Stomach (tissue), 4 donors: ENCODE data around the gene SYNPO2.

ENCODE experiments used
- EP300 ChIP-seq: sonication (generic); formaldehyde crosslinking; IDR thresholded peaks from one replicate; pipeline ENCODE4 v1.6.1; 2017; ENCODE audit warnings: antibody characterized with exemption
- TF ChIP-seq, protein P1 (sequence below), 7 experiments: fragments of 450-650 bp in 4 of 7; fragments of 200-600 bp in 3 of 7; sonication (generic) in 3 of 7; IDR thresholded peaks; one replicate each; pipeline ENCODE4 v1.5.1; 2016 to 2019; ENCODE audit warnings: antibody characterized with exemption in 7 of 7, control low read depth in 2 of 7, mild to moderate bottlenecking in 1 of 7

- TF ChIP-seq, protein P1, sequence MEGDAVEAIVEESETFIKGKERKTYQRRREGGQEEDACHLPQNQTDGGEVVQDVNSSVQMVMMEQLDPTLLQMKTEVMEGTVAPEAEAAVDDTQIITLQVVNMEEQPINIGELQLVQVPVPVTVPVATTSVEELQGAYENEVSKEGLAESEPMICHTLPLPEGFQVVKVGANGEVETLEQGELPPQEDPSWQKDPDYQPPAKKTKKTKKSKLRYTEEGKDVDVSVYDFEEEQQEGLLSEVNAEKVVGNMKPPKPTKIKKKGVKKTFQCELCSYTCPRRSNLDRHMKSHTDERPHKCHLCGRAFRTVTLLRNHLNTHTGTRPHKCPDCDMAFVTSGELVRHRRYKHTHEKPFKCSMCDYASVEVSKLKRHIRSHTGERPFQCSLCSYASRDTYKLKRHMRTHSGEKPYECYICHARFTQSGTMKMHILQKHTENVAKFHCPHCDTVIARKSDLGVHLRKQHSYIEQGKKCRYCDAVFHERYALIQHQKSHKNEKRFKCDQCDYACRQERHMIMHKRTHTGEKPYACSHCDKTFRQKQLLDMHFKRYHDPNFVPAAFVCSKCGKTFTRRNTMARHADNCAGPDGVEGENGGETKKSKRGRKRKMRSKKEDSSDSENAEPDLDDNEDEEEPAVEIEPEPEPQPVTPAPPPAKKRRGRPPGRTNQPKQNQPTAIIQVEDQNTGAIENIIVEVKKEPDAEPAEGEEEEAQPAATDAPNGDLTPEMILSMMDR (IDR thresholded peaks at IDR 0.05), result no peak
- no peak for TF ChIP-seq EP300
Observed at GRCh38 chr4:119097282-119097900, 208.7 kb downstream of the SYNPO2 start.
